GM19193 (cell line): ENCODE data around the gene TAOK2.

Experiments
- POLR2A ChIP-seq: IDR thresholded peaks from 4 replicates; pipeline ENCODE4 v1.6.1; 2011; ENCODE audit not compliant: insufficient read depth, insufficient read length; ENCODE audit errors: extremely low read depth

TAOK2 gene

DNA sequence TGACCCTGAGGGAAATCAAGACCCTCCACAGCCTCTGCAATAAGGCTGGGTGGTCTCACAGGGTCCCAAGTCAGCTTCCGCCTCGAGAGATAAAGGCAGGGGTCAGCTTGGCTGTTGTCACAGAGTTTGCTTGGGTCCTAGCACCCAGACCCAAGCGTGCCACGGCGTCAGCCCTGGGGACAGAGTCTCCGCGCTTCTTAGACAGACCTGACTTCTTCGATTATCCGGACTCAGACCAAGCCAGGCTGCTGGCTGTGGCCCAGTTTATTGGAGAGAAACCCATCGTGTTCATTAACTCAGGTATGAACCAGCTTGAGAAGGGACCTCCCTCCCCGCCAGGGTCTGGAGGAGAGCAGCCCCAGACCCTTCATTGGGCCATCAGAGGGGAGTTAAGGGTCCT is 49.9 kb downstream of the TAOK2 start:
- TF ChIP-seq POLR2A = no peak

DNA sequence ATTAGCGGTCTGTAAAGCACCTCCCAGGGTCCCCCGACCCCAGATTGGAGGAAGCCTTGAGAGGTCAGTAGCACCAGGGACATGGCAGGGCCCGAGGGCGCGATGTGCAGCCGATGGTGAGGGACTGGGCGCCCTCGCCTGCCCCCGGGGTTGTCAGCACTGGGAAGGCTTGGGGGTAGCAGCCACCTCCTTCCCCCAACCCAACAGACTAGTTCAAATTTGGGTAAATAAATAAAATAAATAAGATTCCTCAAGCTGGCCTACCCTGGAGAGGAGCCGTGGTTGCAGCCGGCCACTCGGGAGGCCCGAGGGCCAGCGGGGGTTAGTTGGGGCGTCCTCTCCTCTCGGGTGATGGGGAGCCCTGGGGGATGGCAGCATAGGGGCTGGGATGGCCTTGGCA is 50.8 kb downstream of the TAOK2 start:
- no peak for TF ChIP-seq POLR2A

DNA sequence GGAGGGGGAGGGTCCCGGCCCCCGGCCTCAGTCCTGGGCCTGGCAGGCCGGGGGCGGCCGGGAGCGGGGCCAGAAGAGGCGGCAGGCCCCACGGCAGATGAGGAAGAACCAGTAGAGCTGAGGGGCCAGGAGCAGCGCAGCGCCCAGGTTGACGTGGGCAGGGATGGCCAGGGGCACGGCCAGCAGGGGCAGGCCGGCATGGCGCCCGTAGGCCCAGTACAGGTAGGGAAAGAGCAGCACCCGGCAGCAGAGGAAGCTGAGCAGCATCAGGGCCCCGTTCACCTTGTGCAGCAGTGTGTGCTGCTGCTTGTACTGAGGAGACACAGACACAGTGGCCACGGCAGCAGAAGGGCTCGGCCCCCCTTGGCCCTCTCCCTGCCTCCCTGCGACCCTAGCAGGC is 51.5 kb downstream of the TAOK2 start:
- no peak for TF ChIP-seq POLR2A

DNA sequence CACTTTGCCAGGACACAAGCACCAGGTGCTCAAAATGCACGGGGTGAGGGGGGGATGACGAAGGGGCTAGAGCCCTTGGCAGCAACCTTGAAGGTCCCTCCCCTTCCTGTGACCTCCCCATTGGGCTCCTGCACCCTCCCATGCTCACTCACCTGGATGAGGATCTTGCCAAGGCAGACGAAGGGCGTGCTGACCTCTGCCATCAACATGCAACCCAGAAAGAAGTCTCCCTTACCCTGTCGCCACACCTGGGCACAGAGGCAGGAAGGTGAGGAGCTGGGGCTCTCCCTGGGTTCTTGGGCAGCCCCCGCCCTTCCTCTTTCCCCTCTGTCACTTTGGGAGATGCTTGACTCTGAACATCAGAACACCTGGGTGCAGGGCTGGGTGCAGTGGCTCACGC is 51.9 kb downstream of the TAOK2 start:
- no peak for TF ChIP-seq POLR2A

DNA sequence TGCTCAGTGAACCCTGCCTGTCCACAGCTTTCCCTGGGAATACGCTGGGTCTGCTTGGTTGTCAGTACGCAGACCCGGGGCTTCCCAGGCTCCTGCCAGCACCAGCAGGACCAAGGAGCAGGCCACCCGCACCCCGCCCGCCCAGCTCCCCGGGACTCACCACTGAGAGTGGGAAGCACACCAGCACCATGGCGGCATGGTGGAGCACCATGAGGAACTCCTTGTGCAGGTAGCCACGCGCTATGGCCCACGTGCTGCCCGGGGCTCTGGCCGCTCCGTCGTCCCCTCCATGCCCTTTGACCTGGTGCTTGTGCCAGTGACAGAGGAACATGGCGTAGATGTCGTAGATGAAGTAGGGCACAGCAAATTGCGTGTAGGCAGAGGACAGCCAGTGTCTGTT is 52.8 kb downstream of the TAOK2 start:
- TF ChIP-seq POLR2A = no peak

DNA sequence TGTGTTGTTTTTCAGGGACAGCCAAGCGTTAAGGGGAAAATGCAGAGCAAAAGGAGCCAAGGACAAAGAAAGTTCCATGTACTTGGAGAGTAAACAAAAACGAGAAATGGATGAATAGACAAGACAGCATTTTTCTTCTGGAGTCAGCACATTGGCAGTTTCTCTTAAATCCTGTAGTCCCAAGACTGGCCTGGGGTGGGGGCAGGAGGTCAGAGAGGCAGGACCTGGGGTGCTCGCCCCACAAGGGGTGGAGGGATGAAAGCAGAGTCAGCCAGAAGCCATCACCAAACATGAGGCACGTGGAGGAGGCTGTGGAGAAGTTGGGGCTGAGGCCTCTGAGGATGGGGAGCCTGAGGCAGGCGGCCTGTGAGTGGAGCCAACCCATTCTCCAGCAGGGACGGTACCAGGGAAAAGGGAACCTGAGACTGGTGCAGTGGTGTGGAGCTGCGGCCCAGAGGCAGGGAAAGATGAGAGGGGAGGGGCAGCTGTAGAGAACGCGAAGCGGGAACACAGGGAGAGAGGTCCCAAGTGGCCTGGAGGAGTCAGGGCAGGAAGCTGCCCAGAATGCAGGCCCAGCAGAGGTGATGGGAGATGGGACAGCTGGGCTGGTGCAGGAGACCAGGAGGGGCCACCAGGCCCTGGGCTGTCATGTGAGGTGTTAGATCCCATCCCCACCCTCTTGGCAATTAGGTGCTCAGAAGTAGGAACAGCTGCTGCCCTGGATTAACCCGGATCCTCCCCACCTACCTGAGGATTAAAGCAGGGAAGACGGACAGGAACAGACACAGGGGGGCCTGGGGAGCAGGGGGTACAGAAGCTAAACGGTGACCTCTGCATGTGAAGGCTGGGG is 54.1 kb downstream of the TAOK2 start:
- TF ChIP-seq POLR2A = no peak

DNA sequence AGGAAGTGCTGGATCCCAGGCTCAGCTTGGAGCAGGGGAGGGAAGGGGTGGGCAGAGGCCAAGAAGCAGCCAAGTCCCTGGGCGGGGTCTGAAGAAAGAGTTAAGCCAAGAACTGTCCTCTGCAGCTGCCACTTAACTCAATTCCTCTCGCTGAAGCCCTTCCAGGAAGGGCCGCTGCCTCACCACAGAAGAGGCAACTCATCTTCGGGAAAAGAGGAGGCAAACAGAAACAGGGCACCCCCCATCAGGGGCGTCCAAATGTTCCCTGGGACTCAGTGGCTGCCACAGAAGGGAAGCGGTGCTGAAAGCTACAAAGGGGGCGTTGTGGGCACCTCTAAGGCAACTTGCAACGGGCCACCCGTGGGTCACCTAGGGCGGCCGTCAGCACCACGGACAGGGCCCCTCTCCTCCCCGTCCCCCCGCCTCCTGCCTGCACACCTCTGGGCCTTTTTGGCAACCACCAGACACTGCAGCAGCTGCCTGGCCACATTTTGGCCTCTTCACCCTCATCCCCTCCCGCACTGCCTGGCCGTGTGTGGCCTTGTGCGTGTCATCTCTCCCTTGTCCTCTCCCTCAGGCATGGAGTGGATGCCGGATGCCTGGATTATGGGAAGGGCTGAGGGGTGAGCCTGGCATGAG is 54.9 kb downstream of the TAOK2 start:
- no peak for TF ChIP-seq POLR2A

DNA sequence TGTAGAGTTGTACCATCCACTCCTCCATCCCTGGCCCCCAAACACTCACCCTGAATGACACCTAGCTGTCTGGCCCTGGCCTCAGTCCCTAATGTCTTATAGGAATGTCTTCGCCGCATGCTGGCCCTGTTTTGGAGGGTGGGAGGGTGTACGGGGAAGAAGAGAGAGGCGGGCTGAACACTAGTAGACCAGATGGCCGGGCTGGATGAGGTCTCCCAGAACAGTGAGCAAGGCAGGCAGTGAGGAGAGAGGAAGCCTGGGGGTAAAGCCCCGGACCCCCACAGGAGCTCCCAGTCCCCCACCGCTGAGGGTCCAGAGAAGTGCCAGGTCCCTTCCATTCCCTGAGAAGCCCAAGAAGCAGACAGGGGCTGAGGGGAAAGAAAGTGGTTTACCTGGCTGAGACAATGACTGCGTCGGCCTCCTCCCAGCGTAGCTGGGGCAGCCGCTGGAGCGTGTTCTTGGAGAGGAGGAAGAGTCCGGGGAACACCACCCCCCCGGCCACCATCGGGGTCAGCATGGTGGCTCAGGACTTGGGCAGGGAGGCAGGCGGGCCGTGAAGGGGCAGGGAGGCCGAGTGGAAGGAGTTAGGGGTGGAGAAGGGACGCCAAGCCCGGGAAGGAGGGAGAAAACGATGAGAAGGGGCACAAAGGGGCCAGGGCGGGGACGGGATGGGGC is 56.5 kb downstream of the TAOK2 start:
- TF ChIP-seq POLR2A = no peak

DNA sequence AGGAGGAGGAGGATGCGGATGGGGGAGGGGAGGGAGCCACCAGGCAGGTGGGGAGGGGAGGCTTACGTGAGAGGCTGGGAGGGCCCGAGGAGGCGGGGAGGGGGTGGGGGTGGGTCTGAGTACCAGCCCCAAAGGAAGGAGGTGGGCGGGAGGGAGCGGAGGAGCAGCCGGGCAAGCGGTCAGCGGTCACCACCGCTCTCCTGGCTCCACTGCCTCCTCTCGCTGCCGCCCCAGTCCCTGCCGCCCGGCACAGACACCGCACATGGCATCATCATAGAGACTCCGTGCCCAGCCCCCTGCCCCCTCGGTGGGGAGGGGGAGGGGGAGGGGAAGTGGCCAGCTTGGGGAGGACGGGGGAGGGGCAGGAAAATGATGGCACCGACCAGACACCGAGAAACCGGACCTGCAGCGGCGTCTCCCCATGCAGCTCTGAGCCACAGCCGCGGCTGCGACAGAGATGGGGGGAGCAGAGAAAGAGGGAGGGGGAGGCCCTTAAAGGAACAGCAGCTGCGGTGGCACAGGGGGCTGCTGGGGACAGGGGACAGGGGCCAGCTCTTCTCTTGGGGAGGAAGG is 57.3 kb downstream of the TAOK2 start, which contains the start of gene TLCD3B:
Gene TLCD3B (minus strand): TSS at position 431 of the 573 bp plus-strand sequence. CDS start 744 bp downstream, outside the sequence.
- no peak for TF ChIP-seq POLR2A

DNA sequence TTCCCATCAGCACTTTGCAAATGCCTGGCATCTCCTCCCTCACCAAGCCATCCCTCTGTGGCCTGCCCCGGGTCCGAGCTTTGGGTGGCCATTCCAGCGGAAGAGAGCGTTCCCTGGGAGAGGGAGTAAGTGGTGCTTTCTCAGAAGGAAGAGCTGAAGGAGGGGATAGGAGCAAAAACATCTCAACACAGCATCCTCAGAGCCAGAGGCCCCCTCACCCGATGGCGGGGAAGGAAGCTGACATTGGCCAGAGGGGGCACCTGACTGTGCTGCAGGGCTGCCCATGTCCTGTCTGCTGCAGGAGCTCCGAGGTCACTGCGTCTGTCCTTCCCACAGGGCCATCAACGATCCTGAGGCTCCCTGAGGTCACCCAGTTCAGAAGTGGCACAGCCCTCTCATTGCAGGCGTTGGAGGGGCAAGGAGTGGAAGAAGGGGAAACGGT is 57.8 kb downstream of the TAOK2 start:
- no peak for TF ChIP-seq POLR2A

DNA sequence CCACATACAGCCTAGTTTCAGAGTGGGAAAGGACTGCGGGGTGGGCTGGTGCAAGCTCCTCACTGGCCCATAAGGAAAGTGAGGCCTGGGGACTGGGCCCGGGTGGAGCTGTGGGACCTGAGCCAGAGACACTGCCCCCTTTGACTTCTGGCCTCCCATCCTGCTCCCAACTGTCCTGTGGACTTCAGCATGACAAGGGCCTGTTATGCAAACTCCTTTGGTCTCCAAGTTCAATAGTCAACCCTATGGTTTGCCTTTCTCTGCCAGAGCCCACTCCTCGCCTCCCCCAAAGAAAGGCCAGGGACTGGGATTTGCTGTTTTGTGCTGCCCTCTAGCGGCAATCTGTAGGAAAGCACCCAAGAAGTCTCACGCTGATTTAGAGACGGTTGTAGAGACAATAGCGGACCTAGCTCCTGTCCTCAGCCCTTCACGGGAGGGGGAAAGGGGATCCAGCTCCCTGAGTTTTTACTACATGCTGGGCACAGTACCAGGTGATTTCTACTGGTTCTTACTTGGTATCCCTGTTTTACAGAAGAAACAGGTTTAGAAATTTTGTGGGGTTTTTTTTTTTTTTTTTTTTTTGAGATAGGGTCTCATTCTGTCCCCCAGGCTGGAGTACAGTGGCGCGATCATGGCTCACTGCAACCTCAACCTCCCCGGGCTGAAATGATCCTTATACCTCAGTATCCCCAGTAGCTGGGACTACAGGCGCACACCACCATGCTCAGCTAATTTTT is 58.6 kb downstream of the TAOK2 start:
- no peak for TF ChIP-seq POLR2A

DNA sequence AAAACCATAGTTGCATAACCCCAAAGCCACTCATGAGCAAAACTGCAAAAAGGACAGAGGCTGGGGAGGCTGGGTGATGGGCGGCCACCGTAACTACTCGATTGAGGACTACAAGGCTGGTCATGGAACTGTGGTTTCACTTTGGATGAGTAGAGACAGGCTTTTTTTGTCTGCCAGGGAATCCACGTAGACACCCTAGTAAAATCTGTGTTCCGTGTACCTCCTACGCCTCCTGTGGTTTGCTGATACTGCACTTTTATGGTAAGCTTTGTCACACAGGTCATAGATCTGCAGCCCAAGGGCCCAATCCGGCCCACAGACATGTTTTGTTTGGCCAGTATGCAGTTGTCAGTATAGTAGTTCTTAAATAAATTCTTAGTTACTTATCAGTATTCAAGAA is 59.6 kb downstream of the TAOK2 start:
- no peak for TF ChIP-seq POLR2A

DNA sequence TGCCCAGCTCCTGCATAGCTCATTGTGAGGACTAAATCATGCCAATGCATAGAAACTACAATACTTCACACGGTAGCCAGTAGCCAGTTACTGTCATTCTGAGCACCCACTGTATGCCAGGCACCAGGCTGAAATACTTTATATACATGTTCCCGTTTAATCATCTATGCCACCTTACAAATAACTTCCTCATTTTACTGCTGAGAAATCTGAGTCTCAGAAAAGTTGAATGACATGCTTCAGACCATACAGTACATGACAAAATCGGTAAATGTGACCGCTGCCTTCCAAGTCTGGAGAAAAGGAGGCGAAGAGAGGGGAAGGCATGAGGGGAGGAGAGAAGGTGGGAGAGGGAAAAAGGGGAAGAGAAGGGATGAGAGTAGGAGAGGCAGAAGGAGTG is 66.6 kb downstream of the TAOK2 start:
- TF ChIP-seq POLR2A = no peak

DNA sequence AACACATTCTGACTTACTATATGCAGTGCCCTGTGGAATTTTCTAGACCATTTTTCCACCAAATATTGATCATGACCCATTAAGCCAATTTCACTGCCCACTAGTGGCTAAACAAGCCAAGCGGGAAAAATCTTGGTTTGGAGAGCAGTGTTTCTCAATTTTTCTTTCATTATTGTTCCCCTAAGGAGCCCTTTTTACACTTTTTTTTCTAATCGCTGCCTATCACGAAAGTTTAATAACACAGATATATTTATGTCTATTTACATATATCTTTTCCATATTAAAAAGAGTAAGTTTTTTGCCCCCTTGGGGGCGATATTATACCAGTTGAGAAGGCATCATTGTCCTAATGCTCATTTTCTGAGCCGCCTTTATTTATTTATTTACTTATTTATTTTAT is 68.2 kb downstream of the TAOK2 start:
- TF ChIP-seq POLR2A = no peak
